Stomach (tissue), 4 donors: ENCODE results near the gene NLGN1.

Experiments used
- CTCF ChIP-seq, 7 experiments: fragments of 450-650 bp in 4 of 7; fragments of 200-600 bp in 3 of 7; sonication (generic) in 3 of 7; IDR thresholded peaks; one replicate each; pipeline ENCODE4 v1.5.1; 2016 to 2019; ENCODE audit warnings: antibody characterized with exemption in 7 of 7, control low read depth in 2 of 7, mild to moderate bottlenecking in 1 of 7
- EP300 ChIP-seq: sonication (generic); formaldehyde crosslinking; IDR thresholded peaks from one replicate; pipeline ENCODE4 v1.6.1; 2017; ENCODE audit warnings: antibody characterized with exemption
- POLR2A ChIP-seq, 4 donors: fragments of 450-650 bp; IDR thresholded peaks; one replicate each; pipeline ENCODE4 v1.6.1; 2016; ENCODE audit warnings: antibody characterized with exemption in 4 of 4, control low read depth in 2 of 4, mild to moderate bottlenecking in 1 of 4, moderate library complexity in 1 of 4
- POLR2AphosphoS5 ChIP-seq, 3 donors: sonication (generic); formaldehyde crosslinking; IDR thresholded peaks; one replicate each; pipeline ENCODE4 v1.6.1; 2016; ENCODE audit warnings: antibody characterized with exemption in 3 of 3

DNA sequence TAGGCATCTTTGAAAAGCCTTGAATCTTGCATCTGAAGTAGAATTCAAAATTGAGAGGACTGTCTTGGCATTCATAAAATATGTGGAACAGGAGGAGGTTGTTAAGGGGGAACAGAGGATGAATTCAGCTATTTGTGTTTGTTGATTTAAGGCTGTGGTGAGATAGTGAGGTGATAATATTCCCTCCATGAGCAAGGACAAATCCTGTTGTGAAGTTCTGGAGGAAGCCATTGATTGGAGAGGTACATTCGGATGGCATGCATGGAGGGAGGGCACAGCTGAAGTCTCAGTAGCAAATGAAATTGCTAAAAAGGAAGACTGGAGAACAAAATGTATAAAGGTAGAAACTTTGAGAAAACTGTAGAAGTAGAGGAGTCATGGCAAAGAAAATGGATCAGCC is 443.8 kb downstream of the NLGN1 start:
- no peak for TF ChIP-seq CTCF (IDR thresholded peaks at IDR 0.05)
- TF ChIP-seq POLR2AphosphoS5 (IDR thresholded peaks at IDR 0.05), result no peak
- TF ChIP-seq POLR2A (IDR thresholded peaks at IDR 0.05), result no peak
- TF ChIP-seq EP300, result no peak
